ENCODE measurements around the gene CCDC68. TPM values are rescaled to one million over a fixed set of nuclear protein-coding genes. Genes with fewer than 3 reads are reported as not detected.

The CCDC68 gene
- total RNA-seq, 3 donors from 2014 or later (not counting 1 experiment from before 2014, with no cell fraction given): not detected

- no peak for TF ChIP-seq CTCF (IDR thresholded peaks at IDR 0.05)
- Histone ChIP-seq H3K9me3 (ENCODE audit: control insufficient read depth, insufficient read depth, low read length) (no peaks in the 10 kb centered on the region), H3K4me1 (ENCODE audit: control insufficient read depth, insufficient read depth, low read length) (peaks cover 5% of the 10 kb centered on the region), H3K27me3 (ENCODE audit: control insufficient read depth, insufficient read depth, low read length) (peaks cover 9% of the 10 kb centered on the region), H3K27ac (ENCODE audit: low read length) (no peak overlapping the region), H3K4me3 (ENCODE audit: low read length) (no peak overlapping the region), H3K36me3 (ENCODE audit: control insufficient read depth, insufficient read depth, low read length) (no peaks in the 10 kb centered on the region)
- H3K36me3 Mint-ChIP-seq: no peaks in the 10 kb centered on the region
- peaks cover 0 to 4% of the 10 kb centered on the region in 2 donors for H3K4me1 Mint-ChIP-seq
- no peaks in the 10 kb centered on the region for H3K9me3 Mint-ChIP-seq
- intact Hi-C loops (cut with micrococcal nuclease): no loop called here
- H3K4me3 Mint-ChIP-seq: no peak overlapping the region
- peaks cover 32 to 49% of the 10 kb centered on the region in 2 donors for H3K27me3 Mint-ChIP-seq (ENCODE audit: low read depth in 2 of 2)
- 91% methylated on average over 4 of the region's 5 CpGs for WGBS (ENCODE audit: insufficient coverage)
- no peak overlapping the region for H3K27ac Mint-ChIP-seq
- ATAC-seq (no peak), DNase-seq (no peak)
Observed at GRCh38 chr18:54957996-54958395, 1.3 kb downstream of the CCDC68 start.

- H3K9me3 ChIP-seq (ENCODE audit: control insufficient read depth, insufficient read depth, low read length): no peaks in the 10 kb centered on the region
- H3K4me1 Mint-ChIP-seq: peaks cover 0 to 4% of the 10 kb centered on the region in 2 donors
- no peak for ATAC-seq
- H3K4me3 Mint-ChIP-seq: no peak overlapping the region
- H3K27me3 ChIP-seq (ENCODE audit: control insufficient read depth, insufficient read depth, low read length): peaks cover 9% of the 10 kb centered on the region
- intact Hi-C loops (cut with micrococcal nuclease): no loop called here
- peaks cover 5% of the 10 kb centered on the region for H3K4me1 ChIP-seq (ENCODE audit: control insufficient read depth, insufficient read depth, low read length)
- no peaks in the 10 kb centered on the region for H3K9me3 Mint-ChIP-seq
- H3K36me3 ChIP-seq (ENCODE audit: control insufficient read depth, insufficient read depth, low read length): no peaks in the 10 kb centered on the region
- no peak overlapping the region for H3K27ac ChIP-seq (ENCODE audit: low read length)
- peaks cover 29 to 49% of the 10 kb centered on the region in 2 donors for H3K27me3 Mint-ChIP-seq (ENCODE audit: low read depth in 2 of 2)
- DNase-seq: no peak
- WGBS (ENCODE audit: insufficient coverage): 100% methylated on average over 1 of the region's 2 CpGs
- H3K4me3 ChIP-seq (ENCODE audit: low read length): no peak overlapping the region
- H3K27ac Mint-ChIP-seq: no peak overlapping the region
- TF ChIP-seq CTCF (IDR thresholded peaks at IDR 0.05): no peak
- H3K36me3 Mint-ChIP-seq: no peaks in the 10 kb centered on the region
Observed at GRCh38 chr18:54957296-54957832, 1.9 kb downstream of the CCDC68 start.

GRCh38 chr18:54956506-54956905 is 2.8 kb downstream of the CCDC68 start:
- intact Hi-C loops (cut with micrococcal nuclease): no loop called here
- peaks cover 9% of the 10 kb centered on the region for H3K27me3 ChIP-seq (ENCODE audit: control insufficient read depth, insufficient read depth, low read length)
- peaks cover 29 to 42% of the 10 kb centered on the region in 2 donors for H3K27me3 Mint-ChIP-seq (ENCODE audit: low read depth in 2 of 2)
- H3K36me3 ChIP-seq (ENCODE audit: control insufficient read depth, insufficient read depth, low read length): no peaks in the 10 kb centered on the region
- H3K9me3 Mint-ChIP-seq: no peaks in the 10 kb centered on the region
- TF ChIP-seq CTCF (IDR thresholded peaks at IDR 0.05): no peak
- H3K4me1 Mint-ChIP-seq: peaks cover 0 to 4% of the 10 kb centered on the region in 2 donors
- no peaks in the 10 kb centered on the region for H3K9me3 ChIP-seq (ENCODE audit: control insufficient read depth, insufficient read depth, low read length)
- 89% methylated on average over 3 of the region's 3 CpGs for WGBS (ENCODE audit: insufficient coverage)
- H3K27ac Mint-ChIP-seq: no peak overlapping the region
- ATAC-seq (no peak), DNase-seq (no peak)
- no peak overlapping the region for H3K4me3 ChIP-seq (ENCODE audit: low read length)
- peaks cover 5% of the 10 kb centered on the region for H3K4me1 ChIP-seq (ENCODE audit: control insufficient read depth, insufficient read depth, low read length)
- no peak overlapping the region for H3K27ac ChIP-seq (ENCODE audit: low read length)
- H3K36me3 Mint-ChIP-seq: no peaks in the 10 kb centered on the region
- no peak overlapping the region for H3K4me3 Mint-ChIP-seq

- no peaks in the 10 kb centered on the region for H3K27me3 ChIP-seq (ENCODE audit: control insufficient read depth, insufficient read depth, low read length)
- intact Hi-C loops (cut with micrococcal nuclease): no loop called here
- H3K36me3 ChIP-seq (ENCODE audit: control insufficient read depth, insufficient read depth, low read length): no peaks in the 10 kb centered on the region
- no peak overlapping the region for H3K27ac ChIP-seq (ENCODE audit: low read length)
- no peaks in the 10 kb centered on the region for H3K9me3 ChIP-seq (ENCODE audit: control insufficient read depth, insufficient read depth, low read length)
- no peaks in the 10 kb centered on the region for H3K4me1 ChIP-seq (ENCODE audit: control insufficient read depth, insufficient read depth, low read length)
- no peak for TF ChIP-seq CTCF (IDR thresholded peaks at IDR 0.05)
- no peaks in the 10 kb centered on the region for H3K4me1 Mint-ChIP-seq
- no peak overlapping the region for H3K4me3 ChIP-seq (ENCODE audit: low read length)
- H3K27ac Mint-ChIP-seq: no peak overlapping the region
- H3K4me3 Mint-ChIP-seq: no peak overlapping the region
- no peaks in the 10 kb centered on the region for H3K9me3 Mint-ChIP-seq
- H3K36me3 Mint-ChIP-seq: no peaks in the 10 kb centered on the region
- ATAC-seq (no peak), DNase-seq (no peak)
- H3K27me3 Mint-ChIP-seq (ENCODE audit: low read depth in 2 of 2): peaks cover 16 to 21% of the 10 kb centered on the region in 2 donors
Observed at GRCh38 chr18:54952026-54952425, 7.2 kb downstream of the CCDC68 start.

Measured in natural killer cell (primary cell).